Muscle of arm (tissue), 12 donors: ENCODE measurements around the gene MAPT. TPM values are rescaled to one million over a fixed set of nuclear protein-coding genes. Genes with fewer than 3 reads are reported as not detected.
A peak's percentile ranks its signal among the peaks of the same experiment; 100 is the strongest.
"Not testable (repeated sequence)": the region's sequence is repeated elsewhere in the genome, so short reads cannot be mapped to it uniquely, and the experiment has no call there.

Experiments
- DNase-seq: peaks from one replicate; pipeline ENCODE4 v3.0.0-alpha.2; 2013
- polyA plus RNA-seq, 12 donors: library from polyadenylated mRNA; unstranded; fragments of 120-200 nt; gene quantifications; one replicate each; pipeline ENCODE4 v1.2.1, GENCODE V29; 2013; ENCODE audit not compliant: insufficient read length in 12 of 12

Gene MAPT
- polyA plus RNA-seq, 12 donors, result 4.4 to 14.4 (median 9.0) TPM; not detected in 1

DNA sequence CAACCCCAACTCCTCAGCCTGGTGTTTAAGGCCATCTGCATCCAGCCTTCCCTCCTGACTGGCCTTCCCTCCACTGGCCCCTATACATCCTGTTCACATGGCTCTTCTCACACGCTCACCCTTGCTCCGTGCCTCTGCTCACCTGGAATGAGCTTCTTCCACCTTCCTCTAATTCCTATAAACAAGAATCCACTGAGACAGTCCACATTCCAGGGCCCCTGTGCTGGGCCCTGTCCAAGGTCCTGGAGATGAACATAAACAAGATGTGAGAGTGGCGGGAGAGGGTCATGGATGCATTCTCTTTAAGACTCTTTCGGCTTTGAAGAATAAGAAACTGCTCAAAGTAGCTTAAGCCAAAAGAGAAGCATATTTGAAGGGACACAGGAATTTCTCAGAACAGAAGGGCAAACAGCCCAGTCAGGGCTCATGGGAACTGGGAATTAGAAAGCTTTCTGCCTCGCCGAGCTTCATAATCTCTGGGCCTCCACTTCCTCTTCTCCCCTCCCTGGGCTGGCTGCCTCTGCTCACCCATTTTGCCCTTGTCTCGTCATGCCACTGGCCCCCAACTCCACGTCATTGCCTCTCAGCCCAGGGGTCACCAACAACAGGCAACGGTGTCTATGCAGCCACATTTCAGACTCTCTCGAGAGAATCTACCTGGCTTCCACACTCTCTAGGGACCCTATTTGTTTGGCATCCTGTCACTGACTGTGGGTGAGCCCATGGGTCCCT, 36.2 kb upstream of the MAPT start:
- DNase-seq, result peak; percentile 48

DNA sequence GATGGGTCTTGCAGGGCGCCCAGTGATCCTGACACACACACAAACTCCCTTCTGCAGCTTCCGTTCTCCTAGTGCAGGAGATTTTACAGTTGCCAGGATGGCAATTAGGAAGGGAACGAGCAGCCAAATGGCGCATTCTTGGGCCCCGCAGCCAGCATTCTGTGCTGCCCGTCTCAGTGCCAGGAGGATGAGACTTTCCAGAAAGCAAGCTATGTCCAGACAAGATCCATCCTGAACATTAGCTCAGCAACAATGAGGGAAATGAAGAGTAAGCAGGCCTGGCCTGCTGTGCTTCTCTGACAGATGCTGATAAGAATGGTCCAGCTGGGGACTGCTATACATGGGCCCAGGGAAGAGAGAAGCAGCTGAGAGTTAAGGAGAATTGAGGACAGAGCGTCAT, 33.2 kb upstream of the MAPT start:
- no peak for DNase-seq

DNA sequence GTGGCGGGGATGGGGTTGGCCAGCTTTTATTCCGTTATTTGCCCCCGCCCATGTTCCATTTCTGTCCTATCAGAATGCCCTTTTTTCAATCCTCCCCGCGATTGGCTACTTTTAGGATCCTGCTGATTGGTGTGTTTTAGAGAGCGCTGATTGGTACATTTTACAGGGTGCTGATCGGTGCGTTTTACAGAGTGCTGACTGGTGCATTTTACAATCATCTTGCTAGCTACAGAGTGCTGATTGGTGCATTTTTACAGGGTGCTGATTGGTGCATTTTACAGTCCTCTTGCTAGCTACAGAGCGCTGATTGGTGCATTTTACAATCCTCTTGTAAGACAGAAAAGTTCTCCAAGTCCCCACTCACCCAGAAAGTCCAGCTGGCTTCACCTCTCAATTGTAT, 32.2 kb upstream of the MAPT start:
- DNase-seq, result not testable (repeated sequence)

DNA sequence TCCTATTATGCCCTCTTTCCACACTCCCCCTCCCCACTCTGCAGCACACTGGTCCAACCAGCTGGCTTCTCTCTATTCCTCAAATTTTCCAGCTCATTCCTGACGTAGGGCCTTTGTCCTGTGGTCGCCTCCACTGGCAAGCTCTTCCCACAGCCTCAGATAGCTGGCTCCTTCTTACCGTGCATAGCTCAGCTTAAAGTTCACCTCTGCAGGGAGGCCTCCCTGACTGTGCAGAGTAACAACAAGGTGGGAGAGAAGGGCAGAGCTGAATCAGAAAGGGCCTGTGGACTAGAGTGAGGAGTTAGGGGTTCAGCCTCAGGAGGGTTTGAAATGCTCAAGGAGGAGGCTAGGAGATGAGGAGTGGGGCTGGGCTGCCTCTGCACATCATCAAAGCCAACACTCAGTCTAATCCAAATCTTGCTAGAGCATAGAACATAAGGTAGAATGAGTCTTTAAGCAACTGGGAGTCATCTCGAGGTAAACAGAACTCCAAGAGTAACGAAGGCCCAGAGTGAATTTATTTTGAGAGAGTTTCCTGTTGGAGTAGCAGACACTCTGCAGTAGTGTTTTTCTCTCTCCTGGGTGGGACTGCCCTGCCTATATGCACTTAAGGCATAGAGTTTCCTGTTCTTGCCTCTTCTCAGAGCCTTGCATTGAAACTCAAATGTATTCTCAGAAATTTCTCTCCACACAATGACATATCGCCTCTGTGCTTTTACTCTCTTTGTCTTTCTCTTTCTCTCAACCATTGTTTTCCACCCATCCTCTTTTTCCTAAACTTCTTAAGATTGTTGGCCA, 30.3 kb upstream of the MAPT start:
- no peak for DNase-seq

DNA sequence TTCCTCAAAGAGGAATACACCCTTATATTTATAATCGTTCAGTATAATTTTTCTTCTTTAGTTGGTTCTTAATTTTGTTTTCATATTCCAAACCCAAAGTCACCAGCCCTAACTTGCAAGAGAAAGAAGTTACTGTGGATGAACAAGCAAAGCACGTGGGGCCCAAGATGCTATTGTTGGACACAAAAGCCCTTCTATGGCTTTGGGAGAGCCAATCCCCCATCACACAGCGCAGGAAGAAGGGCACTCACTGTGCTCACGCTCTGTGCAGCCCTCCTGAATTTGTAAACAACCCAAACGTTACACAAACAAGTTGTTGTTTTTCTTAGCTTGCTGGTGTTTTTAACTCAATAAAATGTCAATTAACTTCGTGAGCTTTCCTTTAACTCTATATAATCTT, 27.2 kb upstream of the MAPT start:
- no peak for DNase-seq

DNA sequence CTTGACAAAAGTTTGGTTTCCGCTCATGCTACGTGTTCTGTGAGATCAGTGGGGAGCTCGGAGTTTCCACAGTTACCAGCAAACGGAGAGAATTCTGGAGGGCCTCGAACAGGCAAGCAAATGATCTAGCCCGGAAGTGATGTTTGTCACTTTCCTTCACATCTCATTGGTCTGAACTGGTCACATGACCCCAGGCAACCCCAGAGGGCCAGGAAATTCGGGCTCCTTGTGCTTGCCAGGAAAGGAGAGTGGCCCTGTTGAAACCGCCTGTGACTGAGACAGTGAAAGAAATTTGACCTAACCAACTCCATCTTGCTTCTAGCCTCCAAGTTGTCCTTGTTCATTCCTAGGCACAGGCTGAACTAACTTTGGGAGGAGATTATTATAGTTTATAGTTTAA, 26.7 kb upstream of the MAPT start:
- no peak for DNase-seq

DNA sequence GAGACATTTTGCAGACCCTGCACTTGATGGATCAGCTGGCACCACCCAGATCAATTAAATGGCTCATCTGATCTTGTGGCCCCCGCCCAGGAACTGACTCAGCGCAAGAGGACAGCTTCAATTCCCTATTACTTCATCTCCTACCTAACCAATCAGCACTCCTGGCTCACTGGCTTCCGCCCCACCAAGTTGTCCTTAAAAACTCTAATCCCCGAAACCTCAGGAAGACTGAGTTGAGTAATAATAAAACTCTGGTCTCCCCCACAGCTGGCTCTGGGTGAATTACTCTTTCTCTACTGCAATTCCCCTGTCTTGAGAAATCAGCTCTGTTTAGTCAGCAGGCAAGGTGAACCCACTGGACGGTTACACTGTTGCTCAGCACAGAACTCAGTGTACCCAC, 26.1 kb upstream of the MAPT start:
- DNase-seq, result no peak

DNA sequence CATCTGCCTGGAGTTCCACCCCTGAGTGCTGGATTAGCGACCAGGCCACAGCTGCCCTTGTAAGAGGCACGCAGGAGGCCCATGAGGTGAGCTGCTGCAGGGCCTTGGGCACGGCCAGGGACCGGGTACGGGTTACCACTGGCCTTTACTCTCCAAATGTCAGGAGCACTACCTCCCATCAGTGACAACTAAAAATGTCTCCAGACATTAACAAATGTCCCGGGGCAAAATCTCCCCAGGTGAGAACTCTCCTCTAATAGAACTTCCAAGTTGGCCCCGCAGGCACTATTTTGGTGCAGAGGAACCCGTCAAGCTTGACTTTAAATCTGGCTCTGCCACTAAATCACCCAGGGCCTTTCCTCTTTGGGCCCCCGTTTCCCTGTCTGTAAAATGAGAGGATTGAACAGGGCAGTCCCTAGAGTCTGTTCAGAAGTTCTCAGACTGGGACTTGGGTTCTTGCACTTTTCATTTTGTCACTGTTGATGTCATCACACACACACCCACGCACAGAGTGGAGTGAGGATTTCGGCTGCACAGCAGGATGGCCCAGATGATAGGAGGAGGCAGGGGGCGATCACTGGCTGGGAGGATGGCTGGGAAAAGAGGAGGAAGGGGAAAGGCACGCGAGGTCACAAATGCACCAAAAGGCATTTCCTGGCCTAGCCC, 24.5 kb upstream of the MAPT start:
- DNase-seq, result no peak

DNA sequence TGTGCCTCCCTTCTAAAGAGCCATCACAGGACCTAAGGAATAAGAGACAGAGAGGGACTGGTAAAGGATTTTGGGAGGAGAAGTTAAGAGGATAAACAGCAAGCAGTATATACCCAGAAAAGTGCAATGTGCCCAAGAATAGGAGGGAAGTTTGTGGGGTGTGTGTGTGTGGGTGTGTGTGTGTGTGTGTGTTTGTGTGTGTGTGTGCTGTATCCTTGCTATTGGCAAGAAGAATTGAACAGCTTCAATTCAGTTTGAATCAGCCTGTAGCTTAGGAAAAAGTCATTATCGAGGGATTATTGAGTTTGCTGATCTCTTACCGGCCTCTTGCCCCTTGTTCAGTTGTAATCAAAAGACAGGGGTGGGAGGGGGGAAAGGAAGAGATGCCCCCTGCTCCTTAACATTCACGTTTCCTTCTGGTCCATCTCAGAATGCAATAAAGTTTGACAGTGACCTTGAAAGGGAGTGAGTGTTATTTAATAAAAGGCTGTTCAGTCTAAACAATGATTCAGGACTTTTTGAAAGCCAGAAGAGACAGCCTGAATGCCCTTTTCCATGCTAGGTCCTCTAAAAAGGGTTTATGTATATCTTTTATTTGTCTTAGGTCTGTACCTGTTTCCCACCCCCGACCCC, 23.9 kb upstream of the MAPT start:
- no peak for DNase-seq

DNA sequence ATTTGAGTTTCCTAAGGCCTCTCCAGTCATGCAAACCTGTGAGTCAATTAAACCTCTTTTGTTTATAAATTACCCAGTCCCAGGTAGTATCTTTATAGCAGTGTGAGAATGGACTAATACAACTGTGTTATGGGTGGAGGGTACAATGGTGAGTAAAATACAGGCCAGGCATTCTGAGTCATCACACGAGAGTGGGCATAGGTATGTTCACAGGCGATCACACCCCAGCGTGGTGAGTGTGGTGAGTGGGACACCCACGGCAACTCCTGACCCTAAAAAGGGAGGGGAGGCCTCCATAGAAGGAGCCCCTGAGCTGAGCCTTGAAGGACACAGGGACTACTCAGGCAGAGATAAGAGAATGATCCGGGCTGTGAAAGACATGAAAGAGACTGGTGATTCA, 22.6 kb upstream of the MAPT start:
- DNase-seq, result no peak

DNA sequence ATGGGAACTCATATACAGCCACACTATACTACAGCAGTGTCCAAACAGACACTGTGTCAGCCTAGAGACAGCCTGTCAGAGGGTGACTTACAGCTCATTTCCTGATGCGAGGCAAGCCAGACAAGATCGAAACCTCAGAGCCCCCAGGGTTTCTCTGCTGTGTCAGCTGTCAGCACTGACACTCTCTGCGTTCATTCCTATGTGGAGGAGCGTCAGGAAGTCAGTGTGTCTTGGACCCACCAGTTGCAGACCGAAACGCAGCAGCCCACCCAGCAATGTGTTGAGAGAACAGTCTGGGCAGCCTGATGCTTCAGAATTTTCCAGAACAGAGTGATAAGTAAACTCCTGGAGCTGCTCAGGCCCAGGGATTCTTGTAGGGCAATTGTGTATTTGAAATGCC, 20.6 kb upstream of the MAPT start:
- no peak for DNase-seq

DNA sequence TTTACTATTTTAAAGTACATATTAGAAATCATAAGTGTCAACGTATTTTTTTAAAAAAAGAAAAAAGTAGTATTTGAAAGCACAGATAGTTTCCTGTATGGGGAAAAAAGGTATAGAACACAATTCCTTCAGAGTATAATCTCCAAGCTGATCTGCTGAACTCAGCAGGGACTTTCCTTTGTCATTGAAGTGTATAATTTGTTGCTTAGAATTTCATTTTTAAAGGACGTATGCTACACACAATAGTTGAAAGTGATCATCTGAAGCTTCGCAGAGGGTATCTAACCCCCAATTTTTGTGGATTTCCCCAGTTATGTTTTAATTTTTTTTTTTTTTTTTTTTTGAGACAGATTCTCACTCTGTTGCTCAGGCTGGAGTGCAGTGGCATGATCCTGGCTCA, 20.2 kb upstream of the MAPT start:
- no peak for DNase-seq

DNA sequence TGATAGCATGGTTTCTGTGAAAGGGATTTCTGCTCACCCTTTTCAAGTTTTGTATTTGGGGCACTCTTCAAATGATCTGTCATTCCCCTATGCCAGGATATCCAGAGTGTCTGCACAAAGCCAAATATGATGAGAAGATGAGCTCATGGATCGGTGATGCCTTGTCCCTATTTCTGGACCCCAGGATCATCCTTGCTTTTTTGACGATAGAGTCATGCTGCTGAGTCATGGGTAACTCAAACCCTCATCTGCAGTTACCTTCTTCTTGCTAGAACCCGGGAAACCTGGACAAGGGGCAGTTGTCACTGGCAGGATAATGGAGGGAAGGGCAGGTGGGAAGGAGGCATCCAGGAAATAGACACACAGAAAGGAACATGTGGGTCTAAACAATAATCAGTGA, 17.8 kb upstream of the MAPT start:
- DNase-seq, result no peak

DNA sequence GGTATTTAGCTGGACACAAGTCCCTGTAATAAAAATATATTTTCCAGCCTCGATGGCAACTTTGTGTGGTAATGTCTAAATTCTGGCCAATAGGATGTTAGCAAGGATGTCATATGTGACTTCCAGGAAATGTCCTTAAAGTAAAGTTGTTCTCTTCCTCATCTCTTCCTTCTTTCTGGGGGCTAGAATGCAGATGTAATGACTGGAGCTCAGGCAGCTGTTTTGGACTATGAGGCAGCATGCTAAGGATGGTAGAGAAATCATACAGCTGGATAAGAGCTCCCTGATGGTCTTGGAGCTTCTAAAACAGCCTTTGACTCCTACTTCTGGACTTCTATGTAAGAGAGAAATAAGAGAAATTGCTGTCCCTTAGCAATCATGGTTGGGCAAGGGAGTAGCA, 16.9 kb upstream of the MAPT start:
- DNase-seq, result no peak

DNA sequence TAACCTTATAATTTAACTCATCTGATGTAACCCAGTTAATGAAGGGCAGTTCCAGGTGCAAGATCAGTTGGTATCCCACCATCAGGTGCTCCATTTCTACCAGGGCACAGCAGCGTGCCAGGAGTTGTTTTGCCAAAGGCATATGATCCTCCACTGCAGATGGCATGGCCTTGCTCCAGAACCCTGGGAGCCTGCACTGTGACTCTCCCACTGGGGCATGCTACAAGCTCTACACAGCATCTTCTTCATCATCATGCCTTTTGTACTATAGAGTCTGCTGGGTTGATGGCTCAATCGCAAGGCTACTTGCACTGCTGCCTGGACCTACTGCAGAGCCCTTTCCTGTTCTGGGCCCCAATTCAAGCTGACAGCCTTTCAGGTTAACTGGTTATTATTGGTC, 11.3 kb upstream of the MAPT start:
- no peak for DNase-seq

DNA sequence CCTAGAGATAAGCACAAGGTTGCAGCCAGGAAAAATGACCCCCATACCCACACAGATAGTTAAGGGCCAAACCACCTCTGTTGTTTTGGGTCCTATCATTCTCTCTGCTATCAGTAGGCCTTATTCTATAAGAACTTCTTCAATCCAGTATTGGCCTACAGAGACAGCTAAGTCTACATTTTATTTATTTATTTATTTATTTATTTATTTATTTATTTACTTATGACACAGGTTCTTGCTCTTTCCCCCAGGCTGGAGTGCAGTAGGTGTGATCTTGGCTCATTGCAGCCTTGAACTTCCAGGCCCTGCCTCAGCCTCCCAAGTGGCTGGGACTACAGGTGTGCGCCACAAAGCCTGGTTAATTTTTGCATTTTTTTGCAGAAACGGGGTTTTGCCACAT, 7.5 kb upstream of the MAPT start:
- no peak for DNase-seq

DNA sequence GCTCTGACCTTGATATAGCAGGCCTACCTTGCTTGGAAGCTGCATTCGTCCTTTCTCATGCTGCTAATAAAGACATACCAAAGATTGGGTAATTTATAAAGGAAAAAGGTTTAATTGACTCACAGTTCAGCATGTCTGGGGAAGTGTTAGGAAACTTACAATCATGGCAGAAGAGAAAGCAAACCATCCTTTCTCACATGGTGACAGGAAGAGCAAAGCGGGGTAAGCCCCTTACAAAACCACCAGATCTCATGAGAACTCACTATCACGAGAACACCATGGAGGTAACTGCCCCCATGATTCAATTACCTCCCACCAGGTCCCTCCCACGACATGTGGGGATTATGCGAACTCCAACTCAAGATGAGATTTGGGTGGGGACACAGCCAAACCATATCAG, 6.0 kb upstream of the MAPT start:
- no peak for DNase-seq

DNA sequence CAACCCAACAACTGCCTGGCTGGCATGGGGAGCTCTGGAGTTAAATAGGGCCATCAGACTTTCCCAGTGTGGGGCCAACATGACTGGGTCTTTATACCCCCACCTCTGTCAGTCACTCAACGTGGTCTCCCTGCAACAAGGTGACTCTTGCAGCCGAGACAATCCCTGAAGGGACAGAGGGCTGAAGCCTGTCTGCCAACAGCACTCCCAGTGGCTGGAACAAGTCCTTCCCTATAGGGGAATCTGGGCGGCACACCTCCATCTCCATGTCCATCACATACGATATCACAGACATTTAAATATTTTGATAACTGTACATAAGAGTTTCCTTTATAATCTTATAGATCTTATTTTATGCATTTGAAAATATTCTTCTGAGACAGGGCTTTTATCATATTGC, 4.8 kb upstream of the MAPT start:
- no peak for DNase-seq

DNA sequence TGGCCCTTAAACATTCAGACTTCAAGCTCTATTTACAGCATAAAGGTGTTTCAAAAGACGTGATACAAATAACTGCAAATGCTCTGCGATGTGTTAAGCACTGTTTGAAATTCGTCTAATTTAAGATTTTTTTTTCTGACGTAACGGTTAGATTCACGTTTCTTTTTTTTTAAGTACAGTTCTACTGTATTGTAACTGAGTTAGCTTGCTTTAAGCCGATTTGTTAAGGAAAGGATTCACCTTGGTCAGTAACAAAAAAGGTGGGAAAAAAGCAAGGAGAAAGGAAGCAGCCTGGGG, 681 bp upstream of the MAPT start:
- no peak for DNase-seq

DNA sequence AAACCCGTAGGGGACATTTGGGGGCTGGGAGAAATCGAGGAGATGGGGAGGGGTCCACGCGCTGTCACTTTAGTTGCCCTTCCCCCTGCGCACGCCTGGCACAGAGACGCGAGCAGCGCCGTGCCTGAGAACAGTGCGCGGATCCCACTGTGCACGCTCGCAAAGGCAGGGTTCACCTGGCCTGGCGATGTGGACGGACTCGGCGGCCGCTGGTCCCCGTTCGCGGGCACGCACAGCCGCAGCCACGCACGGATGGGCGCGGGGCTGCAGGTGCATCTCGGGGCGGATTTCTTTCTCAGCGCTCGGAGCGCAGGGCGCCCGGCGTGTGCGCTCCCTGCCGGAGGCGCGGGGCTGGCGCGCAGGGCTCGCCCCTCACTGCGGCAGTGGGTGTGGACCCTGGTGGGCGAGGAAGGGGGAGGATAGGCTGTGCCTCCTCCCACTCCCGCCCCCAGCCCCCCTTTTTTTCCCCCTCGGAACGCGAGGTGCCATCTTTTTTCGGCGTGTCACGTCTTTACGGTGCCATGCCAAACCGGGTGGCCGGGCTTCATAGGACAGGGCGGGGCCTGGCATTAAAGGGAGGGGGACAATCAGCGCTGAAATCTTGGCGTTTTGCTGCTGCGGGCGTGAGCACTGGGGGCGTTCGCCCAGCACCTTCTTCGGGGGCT, 1.1 kb downstream of the MAPT start:
- no peak for DNase-seq

DNA sequence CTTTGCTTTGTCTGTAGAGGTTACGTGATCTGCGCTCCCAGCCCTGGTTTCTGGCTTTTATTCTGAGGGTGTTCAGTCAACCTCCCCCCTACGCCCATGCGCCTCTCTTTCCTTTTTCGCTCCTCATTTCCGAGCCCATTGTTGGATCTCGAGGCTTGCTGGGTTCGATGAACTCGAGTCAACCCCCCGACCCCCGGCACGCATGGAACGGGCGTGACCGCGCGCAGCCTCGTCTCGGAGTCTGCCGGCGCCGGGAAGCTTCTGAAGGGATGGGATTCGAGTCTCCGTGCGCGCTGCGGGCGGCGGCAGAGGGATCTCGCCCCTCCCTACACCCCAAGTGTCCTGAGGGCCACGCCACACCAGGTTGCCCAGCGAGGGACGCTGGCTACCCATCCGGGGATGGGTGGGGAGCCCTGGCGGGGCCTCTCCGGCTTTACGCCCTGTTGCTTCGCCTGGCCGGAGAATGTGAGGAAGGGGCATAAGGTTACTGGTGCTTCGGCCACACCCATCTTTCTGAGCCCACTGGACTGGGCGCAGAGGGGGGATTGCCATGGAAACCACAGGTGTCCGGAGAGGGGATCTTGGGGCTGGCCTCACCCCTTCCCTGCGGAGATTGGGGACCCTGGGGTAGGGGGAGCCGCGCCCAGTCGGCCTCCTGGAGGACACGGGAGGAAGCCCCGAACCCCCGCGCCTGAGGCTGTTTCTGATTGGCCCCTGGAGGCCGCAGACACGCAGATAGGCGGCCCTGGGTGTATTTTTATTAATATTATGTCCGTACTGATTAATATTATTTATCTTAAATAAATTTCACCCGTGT, 1.8 kb downstream of the MAPT start:
- DNase-seq, result no peak
